Vagina (tissue), 2 donors: Measurements from ENCODE around the gene CST5.

Experiments used
- POLR2A ChIP-seq, 2 donors: fragments of 450-650 bp; IDR thresholded peaks; one replicate each; pipeline ENCODE4 v1.6.1; 2017; ENCODE audit warnings: antibody characterized with exemption in 2 of 2, mild to moderate bottlenecking in 2 of 2, moderate library complexity in 2 of 2
- POLR2AphosphoS5 ChIP-seq, 2 donors: sonication (generic); formaldehyde crosslinking; IDR thresholded peaks; one replicate each; pipeline ENCODE4 v1.9.0; 2017; ENCODE audit warnings: antibody characterized with exemption in 2 of 2, mild to moderate bottlenecking in 2 of 2, low read depth in 1 of 2; ENCODE audit not compliant: insufficient read depth in 1 of 2
- TF ChIP-seq, protein P1 (sequence below), 3 experiments: fragments of 450-650 bp in 2 of 3; fragments of 200-600 bp in 1 of 3; sonication (generic) in 1 of 3; IDR thresholded peaks; one replicate each; pipeline ENCODE4 v1.5.1; 2017 to 2019; ENCODE audit warnings: antibody characterized with exemption in 3 of 3, mild to moderate bottlenecking in 2 of 3, moderate library complexity in 2 of 3

DNA sequence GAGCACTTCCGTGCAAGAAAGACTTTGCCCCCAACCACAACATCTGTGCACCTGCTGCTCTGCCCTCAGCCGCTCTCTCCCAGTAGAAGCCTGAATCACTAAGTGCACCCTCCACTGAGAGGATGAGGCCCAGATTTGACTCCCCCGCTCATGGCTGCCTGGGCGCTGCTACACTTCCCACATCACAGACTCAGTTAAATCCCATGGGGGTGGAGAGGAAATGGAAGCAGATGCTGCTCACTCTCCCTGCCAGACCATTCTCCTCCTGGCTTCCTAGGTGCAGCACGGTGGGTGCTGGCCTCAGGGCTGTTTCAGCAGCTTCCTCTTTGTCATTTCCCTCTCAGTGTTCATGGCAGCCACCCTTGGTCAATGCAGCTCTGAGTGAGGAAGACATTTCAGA is 4.8 kb downstream of the CST5 start:
- TF ChIP-seq POLR2A (IDR thresholded peaks at IDR 0.05): no peak
- TF ChIP-seq, protein P1, sequence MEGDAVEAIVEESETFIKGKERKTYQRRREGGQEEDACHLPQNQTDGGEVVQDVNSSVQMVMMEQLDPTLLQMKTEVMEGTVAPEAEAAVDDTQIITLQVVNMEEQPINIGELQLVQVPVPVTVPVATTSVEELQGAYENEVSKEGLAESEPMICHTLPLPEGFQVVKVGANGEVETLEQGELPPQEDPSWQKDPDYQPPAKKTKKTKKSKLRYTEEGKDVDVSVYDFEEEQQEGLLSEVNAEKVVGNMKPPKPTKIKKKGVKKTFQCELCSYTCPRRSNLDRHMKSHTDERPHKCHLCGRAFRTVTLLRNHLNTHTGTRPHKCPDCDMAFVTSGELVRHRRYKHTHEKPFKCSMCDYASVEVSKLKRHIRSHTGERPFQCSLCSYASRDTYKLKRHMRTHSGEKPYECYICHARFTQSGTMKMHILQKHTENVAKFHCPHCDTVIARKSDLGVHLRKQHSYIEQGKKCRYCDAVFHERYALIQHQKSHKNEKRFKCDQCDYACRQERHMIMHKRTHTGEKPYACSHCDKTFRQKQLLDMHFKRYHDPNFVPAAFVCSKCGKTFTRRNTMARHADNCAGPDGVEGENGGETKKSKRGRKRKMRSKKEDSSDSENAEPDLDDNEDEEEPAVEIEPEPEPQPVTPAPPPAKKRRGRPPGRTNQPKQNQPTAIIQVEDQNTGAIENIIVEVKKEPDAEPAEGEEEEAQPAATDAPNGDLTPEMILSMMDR (IDR thresholded peaks at IDR 0.05): no peak
- TF ChIP-seq POLR2AphosphoS5 (IDR thresholded peaks at IDR 0.05; ENCODE audit: insufficient read depth in 1 of 2, low read depth in 1 of 2): no peak
